HEK293 (cell line): ENCODE data around the gene CSNK1A1.
A peak's percentile ranks its signal among the peaks of the same experiment; 100 is the strongest.

Experiments
- CTCF ChIA-PET: fragments of 350-600 bp; formaldehyde crosslinking; extraction: SDS; loops from one replicate; lab custom pipeline; 2021; ENCODE audit warnings: antibody characterized with exemption; lab: Yijun Ruan, JAX
- POLR2A ChIA-PET: fragments of 300-600 bp; formaldehyde crosslinking; extraction: SDS; loops from one replicate; lab custom pipeline; 2020; ENCODE audit warnings: antibody characterized with exemption, inconsistent platforms; lab: Yijun Ruan, JAX
- H3K27ac ChIP-seq: fragments of 200-500 bp; sonication (Bioruptor generic); 2 replicates; pipeline ENCODE4 v1.5.1; 2014; ENCODE audit warnings: low read depth, low read length, control low read depth, inconsistent platforms; ENCODE audit errors: extremely low read depth
- H3K36me3 ChIP-seq, 2 experiments: fragments of 200-500 bp in 1 of 2; sonication (Bioruptor generic) in 1 of 2; 1 replicate in 1 of 2; 2 replicates in 1 of 2; pipeline ENCODE4 v1.5.1; 2014 to 2017; ENCODE audit warnings: inconsistent platforms in 2 of 2, low read length in 2 of 2; ENCODE audit not compliant: control insufficient read depth in 2 of 2, insufficient read depth in 1 of 2
- H3K4me1 ChIP-seq: fragments of 200-500 bp; sonication (Bioruptor generic); 2 replicates; pipeline ENCODE4 v1.5.1; 2014; ENCODE audit warnings: mild to moderate bottlenecking, low read length, inconsistent platforms; ENCODE audit not compliant: control insufficient read depth, insufficient read depth
- H3K4me3 ChIP-seq: 2 replicates; pipeline ENCODE4 v1.5.1; 2011; ENCODE audit warnings: low read depth, mild to moderate bottlenecking, control low read depth, low read length, moderate library complexity
- H3K9me3 ChIP-seq: fragments of 200-500 bp; sonication (Bioruptor generic); 2 replicates; pipeline ENCODE4 v1.5.1; 2014; ENCODE audit warnings: low read depth, low read length, inconsistent platforms; ENCODE audit not compliant: control insufficient read depth, insufficient read depth
- EGR2 ChIP-seq: fragments of 450-650 bp; formaldehyde crosslinking; IDR thresholded peaks from 2 replicates; pipeline ENCODE4 v1.5.1; 2016; ENCODE audit warnings: low read depth, missing biosample characterization, missing genetic modification characterization
- GLIS1 ChIP-seq: fragments of 450-650 bp; formaldehyde crosslinking; IDR thresholded peaks from 2 replicates; pipeline ENCODE4 v1.5.1; 2016; ENCODE audit warnings: missing biosample characterization, missing genetic modification characterization
- GLIS2 ChIP-seq: fragments of 450-650 bp; formaldehyde crosslinking; IDR thresholded peaks from 2 replicates; pipeline ENCODE4 v1.5.1; 2016; ENCODE audit warnings: missing biosample characterization, missing genetic modification characterization
- HOXA7 ChIP-seq: sonication (generic); formaldehyde crosslinking; IDR thresholded peaks from 2 replicates; pipeline ENCODE4 v1.8.1; 2022; ENCODE audit warnings: missing genetic modification reagents, borderline replicate concordance
- HOXC10 ChIP-seq: sonication (generic); formaldehyde crosslinking; IDR thresholded peaks from 2 replicates; pipeline ENCODE4 v1.8.1; 2023; ENCODE audit warnings: mild to moderate bottlenecking, missing genetic modification reagents
- IKZF3 ChIP-seq: fragments of 450-650 bp; IDR thresholded peaks from 2 replicates; pipeline ENCODE4 v1.5.0; 2018; ENCODE audit warnings: missing biosample characterization, mild to moderate bottlenecking, missing genetic modification characterization, moderate library complexity
- SP3 ChIP-seq: fragments of 450-650 bp; formaldehyde crosslinking; IDR thresholded peaks from 2 replicates; pipeline ENCODE4 v1.5.1; 2016; ENCODE audit warnings: missing biosample characterization, missing genetic modification characterization
- SP7 ChIP-seq: fragments of 450-650 bp; formaldehyde crosslinking; IDR thresholded peaks from 2 replicates; pipeline ENCODE4 v1.5.1; 2016; ENCODE audit warnings: missing biosample characterization, missing genetic modification characterization
- ZBTB17 ChIP-seq: fragments of 450-650 bp; formaldehyde crosslinking; IDR thresholded peaks from 2 replicates; pipeline ENCODE4 v1.5.1; 2016; ENCODE audit warnings: missing biosample characterization, missing genetic modification characterization
- ZNF114 ChIP-seq: fragments of 450-650 bp; formaldehyde crosslinking; IDR thresholded peaks from 2 replicates; pipeline ENCODE4 v1.5.0; 2017; ENCODE audit warnings: missing biosample characterization, missing genetic modification characterization
- ZNF133 ChIP-seq: fragments of 450-650 bp; formaldehyde crosslinking; IDR thresholded peaks from 2 replicates; pipeline ENCODE4 v1.5.1; 2016; ENCODE audit warnings: missing biosample characterization, missing genetic modification characterization
- ZNF138 ChIP-seq: fragments of 450-650 bp; formaldehyde crosslinking; IDR thresholded peaks from 2 replicates; pipeline ENCODE4 v1.5.1; 2016; ENCODE audit warnings: missing biosample characterization, missing genetic modification characterization, borderline replicate concordance
- ZNF157 ChIP-seq: fragments of 450-650 bp; formaldehyde crosslinking; IDR thresholded peaks from 2 replicates; pipeline ENCODE4 v1.5.1; 2016; ENCODE audit warnings: missing biosample characterization, missing genetic modification characterization
- ZNF184 ChIP-seq: fragments of 450-650 bp; IDR thresholded peaks from 2 replicates; pipeline ENCODE4 v1.5.1; 2018; ENCODE audit warnings: missing biosample characterization, mild to moderate bottlenecking, missing genetic modification characterization
- ZNF214 ChIP-seq: fragments of 450-650 bp; formaldehyde crosslinking; IDR thresholded peaks from 2 replicates; pipeline ENCODE4 v1.5.1; 2017; ENCODE audit warnings: missing biosample characterization, mild to moderate bottlenecking, missing genetic modification characterization, borderline replicate concordance
- ZNF24 ChIP-seq: fragments of 450-650 bp; formaldehyde crosslinking; IDR thresholded peaks from 2 replicates; pipeline ENCODE4 v1.5.1; 2016; ENCODE audit warnings: missing biosample characterization, missing genetic modification characterization
- ZNF266 ChIP-seq: fragments of 450-650 bp; formaldehyde crosslinking; IDR thresholded peaks from 2 replicates; pipeline ENCODE4 v1.5.1; 2016; ENCODE audit warnings: missing biosample characterization, missing genetic modification characterization, low read depth
- ZNF354C ChIP-seq: fragments of 450-650 bp; formaldehyde crosslinking; IDR thresholded peaks from 2 replicates; pipeline ENCODE4 v1.5.1; 2016; ENCODE audit warnings: missing biosample characterization, missing genetic modification characterization, low read depth, borderline replicate concordance
- ZNF544 ChIP-seq: fragments of 450-650 bp; formaldehyde crosslinking; IDR thresholded peaks from 2 replicates; pipeline ENCODE4 v1.5.0; 2017; ENCODE audit warnings: missing biosample characterization, missing genetic modification characterization
- ZNF549 ChIP-seq: fragments of 450-650 bp; IDR thresholded peaks from 2 replicates; pipeline ENCODE4 v1.5.1; 2018; ENCODE audit warnings: missing biosample characterization, missing genetic modification characterization, mild to moderate bottlenecking, inconsistent platforms, moderate library complexity
- ZNF561 ChIP-seq: fragments of 450-650 bp; IDR thresholded peaks from 2 replicates; pipeline ENCODE4 v1.5.1; 2018; ENCODE audit warnings: missing biosample characterization, missing genetic modification characterization, borderline replicate concordance
- ZNF658 ChIP-seq: fragments of 450-650 bp; formaldehyde crosslinking; IDR thresholded peaks from 2 replicates; pipeline ENCODE4; 2016; ENCODE audit warnings: missing biosample characterization, missing genetic modification characterization
- ZNF660 ChIP-seq: fragments of 450-650 bp; IDR thresholded peaks from 2 replicates; pipeline ENCODE4 v1.5.1; 2018; ENCODE audit warnings: missing biosample characterization, mild to moderate bottlenecking, missing genetic modification characterization
- ZNF670 ChIP-seq: fragments of 450-650 bp; formaldehyde crosslinking; IDR thresholded peaks from 2 replicates; pipeline ENCODE4 v1.5.1; 2016; ENCODE audit warnings: missing biosample characterization, missing genetic modification characterization, low read depth
- ZNF792 ChIP-seq: fragments of 450-650 bp; formaldehyde crosslinking; IDR thresholded peaks from 2 replicates; pipeline ENCODE4 v1.5.1; 2016; ENCODE audit warnings: missing biosample characterization, missing genetic modification characterization
- TF ChIP-seq, protein P1 (sequence below): fragments of 450-650 bp; formaldehyde crosslinking; IDR thresholded peaks from 2 replicates; pipeline ENCODE4 v1.5.1; 2016; ENCODE audit warnings: missing biosample characterization, missing genetic modification characterization
- TF ChIP-seq, protein P2 (sequence below): fragments of 450-650 bp; formaldehyde crosslinking; IDR thresholded peaks from 2 replicates; pipeline ENCODE4 v1.5.1; 2017; ENCODE audit warnings: missing biosample characterization, missing genetic modification characterization
- TF ChIP-seq, protein P3 (sequence below): fragments of 450-650 bp; formaldehyde crosslinking; IDR thresholded peaks from 2 replicates; pipeline ENCODE4 v1.5.1; 2016; ENCODE audit warnings: missing biosample characterization, missing genetic modification characterization, borderline replicate concordance
- TF ChIP-seq, protein P4 (sequence below): fragments of 450-650 bp; formaldehyde crosslinking; IDR thresholded peaks from 2 replicates; pipeline ENCODE4 v1.5.1; 2017; ENCODE audit warnings: missing biosample characterization, mild to moderate bottlenecking, missing genetic modification characterization, moderate library complexity
- TF ChIP-seq, protein P5 (sequence below): fragments of 450-650 bp; formaldehyde crosslinking; optimal IDR thresholded peaks from 2 replicates; pipeline ENCODE3; 2016; ENCODE audit warnings: missing biosample characterization, mild to moderate bottlenecking, missing genetic modification characterization

Gene CSNK1A1

DNA sequence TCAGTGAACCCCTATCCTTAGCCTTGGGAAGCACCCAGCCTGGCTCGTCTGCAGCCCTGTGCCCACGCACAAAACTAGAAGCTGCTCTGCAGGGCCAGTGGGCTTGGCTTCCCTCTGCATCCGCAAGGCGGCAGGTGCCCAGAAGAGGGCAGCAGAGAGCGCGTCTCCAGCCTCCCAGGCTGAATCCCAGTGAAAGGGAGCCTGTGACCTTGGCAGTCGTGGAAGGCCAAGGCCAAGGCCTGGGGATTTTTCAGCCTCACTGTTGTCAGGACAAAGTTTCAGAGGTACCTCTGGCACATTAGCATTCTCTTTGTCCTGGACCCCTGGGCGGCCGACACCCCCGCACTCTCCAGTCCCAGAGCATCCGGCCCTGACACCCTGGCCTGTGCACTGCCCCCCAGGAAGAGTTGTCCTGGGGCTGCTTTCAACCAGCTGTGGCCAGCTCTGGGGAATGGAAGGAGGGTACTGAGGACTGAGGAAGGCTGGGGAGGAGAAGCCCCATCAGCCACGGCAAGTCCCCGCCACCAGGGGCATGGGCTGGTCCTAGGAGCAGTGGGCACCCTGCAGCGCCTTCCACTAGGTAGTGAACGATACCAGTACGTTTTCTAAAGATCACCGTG lies 108.6 kb downstream of the CSNK1A1 start:
- Histone ChIP-seq H3K9me3 (no peaks in the 10 kb centered on the region), H3K27ac (no peak overlapping the region)
- TF ChIP-seq HOXC10 (no peak), GLIS2 (0 out of 2 replicates have a peak, but pooled peaks have one; percentile 23), ZBTB17 (tag by site-specific recombination) (no peak), ZNF792 (tag by site-specific recombination) (no peak), EGR2 (tag by site-specific recombination) (peak; percentile 46; the same call in 1 of the 2 replicates), SP3 (no peak), ZNF561 (no peak), ZNF24 (no peak), ZNF133 (tag by site-specific recombination) (no peak), ZNF184 (no peak), GLIS1 (tag by site-specific recombination) (peak; percentile 63), ZNF214 (tag by site-specific recombination) (no peak), ZNF114 (tag by site-specific recombination) (no peak), ZNF354C (tag by site-specific recombination) (no peak), ZNF266 (tag by site-specific recombination) (no peak), ZNF660 (peak; percentile 36; the same call in 1 of the 2 replicates), ZNF549 (tag by site-specific recombination) (no peak), HOXA7 (CRISPR knock-in tag) (no peak), IKZF3 (peak; percentile 83), ZNF670 (tag by site-specific recombination) (no peak), ZNF544 (tag by site-specific recombination) (no peak), ZNF138 (tag by site-specific recombination) (no peak), ZNF658 (tag by site-specific recombination) (no peak), ZNF157 (tag by site-specific recombination) (no peak), SP7 (tag by site-specific recombination) (0 out of 2 replicates have a peak, but pooled peaks have one; percentile 32)
- TF ChIP-seq, protein P1, sequence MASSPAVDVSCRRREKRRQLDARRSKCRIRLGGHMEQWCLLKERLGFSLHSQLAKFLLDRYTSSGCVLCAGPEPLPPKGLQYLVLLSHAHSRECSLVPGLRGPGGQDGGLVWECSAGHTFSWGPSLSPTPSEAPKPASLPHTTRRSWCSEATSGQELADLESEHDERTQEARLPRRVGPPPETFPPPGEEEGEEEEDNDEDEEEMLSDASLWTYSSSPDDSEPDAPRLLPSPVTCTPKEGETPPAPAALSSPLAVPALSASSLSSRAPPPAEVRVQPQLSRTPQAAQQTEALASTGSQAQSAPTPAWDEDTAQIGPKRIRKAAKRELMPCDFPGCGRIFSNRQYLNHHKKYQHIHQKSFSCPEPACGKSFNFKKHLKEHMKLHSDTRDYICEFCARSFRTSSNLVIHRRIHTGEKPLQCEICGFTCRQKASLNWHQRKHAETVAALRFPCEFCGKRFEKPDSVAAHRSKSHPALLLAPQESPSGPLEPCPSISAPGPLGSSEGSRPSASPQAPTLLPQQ (tag by site-specific recombination) = no peak
- TF ChIP-seq, protein P2, sequence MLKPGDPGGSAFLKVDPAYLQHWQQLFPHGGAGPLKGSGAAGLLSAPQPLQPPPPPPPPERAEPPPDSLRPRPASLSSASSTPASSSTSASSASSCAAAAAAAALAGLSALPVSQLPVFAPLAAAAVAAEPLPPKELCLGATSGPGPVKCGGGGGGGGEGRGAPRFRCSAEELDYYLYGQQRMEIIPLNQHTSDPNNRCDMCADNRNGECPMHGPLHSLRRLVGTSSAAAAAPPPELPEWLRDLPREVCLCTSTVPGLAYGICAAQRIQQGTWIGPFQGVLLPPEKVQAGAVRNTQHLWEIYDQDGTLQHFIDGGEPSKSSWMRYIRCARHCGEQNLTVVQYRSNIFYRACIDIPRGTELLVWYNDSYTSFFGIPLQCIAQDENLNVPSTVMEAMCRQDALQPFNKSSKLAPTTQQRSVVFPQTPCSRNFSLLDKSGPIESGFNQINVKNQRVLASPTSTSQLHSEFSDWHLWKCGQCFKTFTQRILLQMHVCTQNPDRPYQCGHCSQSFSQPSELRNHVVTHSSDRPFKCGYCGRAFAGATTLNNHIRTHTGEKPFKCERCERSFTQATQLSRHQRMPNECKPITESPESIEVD (tag by site-specific recombination) = no peak
- TF ChIP-seq, protein P3, sequence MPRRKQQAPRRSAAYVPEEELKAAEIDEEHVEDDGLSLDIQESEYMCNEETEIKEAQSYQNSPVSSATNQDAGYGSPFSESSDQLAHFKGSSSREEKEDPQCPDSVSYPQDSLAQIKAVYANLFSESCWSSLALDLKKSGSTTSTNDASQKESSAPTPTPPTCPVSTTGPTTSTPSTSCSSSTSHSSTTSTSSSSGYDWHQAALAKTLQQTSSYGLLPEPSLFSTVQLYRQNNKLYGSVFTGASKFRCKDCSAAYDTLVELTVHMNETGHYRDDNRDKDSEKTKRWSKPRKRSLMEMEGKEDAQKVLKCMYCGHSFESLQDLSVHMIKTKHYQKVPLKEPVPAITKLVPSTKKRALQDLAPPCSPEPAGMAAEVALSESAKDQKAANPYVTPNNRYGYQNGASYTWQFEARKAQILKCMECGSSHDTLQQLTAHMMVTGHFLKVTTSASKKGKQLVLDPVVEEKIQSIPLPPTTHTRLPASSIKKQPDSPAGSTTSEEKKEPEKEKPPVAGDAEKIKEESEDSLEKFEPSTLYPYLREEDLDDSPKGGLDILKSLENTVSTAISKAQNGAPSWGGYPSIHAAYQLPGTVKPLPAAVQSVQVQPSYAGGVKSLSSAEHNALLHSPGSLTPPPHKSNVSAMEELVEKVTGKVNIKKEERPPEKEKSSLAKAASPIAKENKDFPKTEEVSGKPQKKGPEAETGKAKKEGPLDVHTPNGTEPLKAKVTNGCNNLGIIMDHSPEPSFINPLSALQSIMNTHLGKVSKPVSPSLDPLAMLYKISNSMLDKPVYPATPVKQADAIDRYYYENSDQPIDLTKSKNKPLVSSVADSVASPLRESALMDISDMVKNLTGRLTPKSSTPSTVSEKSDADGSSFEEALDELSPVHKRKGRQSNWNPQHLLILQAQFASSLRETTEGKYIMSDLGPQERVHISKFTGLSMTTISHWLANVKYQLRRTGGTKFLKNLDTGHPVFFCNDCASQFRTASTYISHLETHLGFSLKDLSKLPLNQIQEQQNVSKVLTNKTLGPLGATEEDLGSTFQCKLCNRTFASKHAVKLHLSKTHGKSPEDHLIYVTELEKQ = no peak
- TF ChIP-seq, protein P4, sequence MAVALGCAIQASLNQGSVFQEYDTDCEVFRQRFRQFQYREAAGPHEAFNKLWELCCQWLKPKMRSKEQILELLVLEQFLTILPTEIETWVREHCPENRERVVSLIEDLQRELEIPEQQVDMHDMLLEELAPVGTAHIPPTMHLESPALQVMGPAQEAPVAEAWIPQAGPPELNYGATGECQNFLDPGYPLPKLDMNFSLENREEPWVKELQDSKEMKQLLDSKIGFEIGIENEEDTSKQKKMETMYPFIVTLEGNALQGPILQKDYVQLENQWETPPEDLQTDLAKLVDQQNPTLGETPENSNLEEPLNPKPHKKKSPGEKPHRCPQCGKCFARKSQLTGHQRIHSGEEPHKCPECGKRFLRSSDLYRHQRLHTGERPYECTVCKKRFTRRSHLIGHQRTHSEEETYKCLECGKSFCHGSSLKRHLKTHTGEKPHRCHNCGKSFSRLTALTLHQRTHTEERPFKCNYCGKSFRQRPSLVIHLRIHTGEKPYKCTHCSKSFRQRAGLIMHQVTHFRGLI (tag by site-specific recombination) = no peak
- TF ChIP-seq, protein P5, sequence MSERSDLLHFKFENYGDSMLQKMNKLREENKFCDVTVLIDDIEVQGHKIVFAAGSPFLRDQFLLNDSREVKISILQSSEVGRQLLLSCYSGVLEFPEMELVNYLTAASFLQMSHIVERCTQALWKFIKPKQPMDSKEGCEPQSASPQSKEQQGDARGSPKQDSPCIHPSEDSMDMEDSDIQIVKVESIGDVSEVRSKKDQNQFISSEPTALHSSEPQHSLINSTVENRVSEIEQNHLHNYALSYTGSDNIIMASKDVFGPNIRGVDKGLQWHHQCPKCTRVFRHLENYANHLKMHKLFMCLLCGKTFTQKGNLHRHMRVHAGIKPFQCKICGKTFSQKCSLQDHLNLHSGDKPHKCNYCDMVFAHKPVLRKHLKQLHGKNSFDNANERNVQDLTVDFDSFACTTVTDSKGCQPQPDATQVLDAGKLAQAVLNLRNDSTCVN (tag by site-specific recombination) = peak; percentile 14

More for the DNA sequence above, 108.6 kb downstream of the CSNK1A1 start:
- H3K36me3 ChIP-seq = no peaks in the 10 kb centered on the region
- H3K4me3 ChIP-seq = no peak overlapping the region
- POLR2A ChIA-PET = interaction anchor here (0.6 kb wide), 1 partner anchor 120 kb away, joined by 3 read pairs; no protein-coding TSS in a partner anchor
- no peaks in the 10 kb centered on the region for H3K4me1 ChIP-seq
- CTCF ChIA-PET = interaction anchor here (0.6 to 10.0 kb wide), 29 partner anchors 9 to 707 kb away, joined by 3 to 103 read pairs (median 5); partner anchors contain the start of genes CSNK1A1 and IL17B
